GM23338 (cell line): ENCODE data around the gene TNK2. TPM values are rescaled to one million over a fixed set of nuclear protein-coding genes. Genes with fewer than 3 reads are reported as not detected.

Experiments
- ATAC-seq: fragments of 200-7000 bp; cut with Tn5 transposase; 3 replicates; pipeline ENCODE4 v1.9.1; 2020
- DNase-seq: peaks from one replicate; pipeline ENCODE4 v3.0.0-alpha.2; 2015; ENCODE audit warnings: low spot score
- H2AFZ ChIP-seq: fragments of 200-600 bp; sonication (generic); 2 replicates; pipeline ENCODE4 v1.8.0; 2016; ENCODE audit warnings: antibody characterized with exemption, mild to moderate bottlenecking, moderate library complexity
- H3F3A ChIP-seq: fragments of 200-600 bp; sonication (generic); replicated peaks from 2 replicates; pipeline ENCODE4 v1.8.0; 2017; ENCODE audit warnings: antibody characterized with exemption, mixed run types, low read depth
- H3K27ac ChIP-seq: fragments of 200-600 bp; sonication (generic); 2 replicates; pipeline ENCODE4 v1.6.1; 2016; ENCODE audit warnings: low read depth
- H3K27me3 ChIP-seq: fragments of 200-600 bp; sonication (generic); 2 replicates; pipeline ENCODE4 v1.8.0; 2016; ENCODE audit warnings: mild to moderate bottlenecking, mixed run types, moderate library complexity; ENCODE audit not compliant: insufficient read depth
- H3K36me3 ChIP-seq: fragments of 200-600 bp; sonication (generic); 2 replicates; pipeline ENCODE4 v1.8.0; 2016; ENCODE audit warnings: mild to moderate bottlenecking; ENCODE audit not compliant: insufficient read depth
- H3K4me1 ChIP-seq: fragments of 200-600 bp; sonication (generic); 2 replicates; pipeline ENCODE4 v1.8.0; 2016; ENCODE audit warnings: mild to moderate bottlenecking, moderate library complexity; ENCODE audit not compliant: insufficient read depth
- H3K4me2 ChIP-seq: fragments of 200-600 bp; sonication (generic); 2 replicates; pipeline ENCODE4 v1.7.1; 2017; ENCODE audit warnings: mixed run types
- H3K4me3 ChIP-seq: fragments of 200-600 bp; sonication (generic); 2 replicates; pipeline ENCODE4 v1.6.1; 2016; ENCODE audit warnings: mixed run types
- H3K79me2 ChIP-seq: fragments of 200-600 bp; sonication (generic); replicated peaks from 2 replicates; pipeline ENCODE4 v1.8.0; 2017; ENCODE audit warnings: mild to moderate bottlenecking; ENCODE audit not compliant: insufficient read depth
- H3K9me2 ChIP-seq: fragments of 200-600 bp; sonication (generic); 2 replicates; pipeline ENCODE4 v1.8.0; 2017; ENCODE audit not compliant: insufficient read depth
- H4K20me1 ChIP-seq: fragments of 200-600 bp; sonication (generic); replicated peaks from 2 replicates; pipeline ENCODE4 v1.8.0; 2017; ENCODE audit warnings: mild to moderate bottlenecking; ENCODE audit not compliant: insufficient read depth
- H3K27ac Mint-ChIP-seq: 2 replicates; pipeline ENCODE4 v1.8.0; 2020; ENCODE audit warnings: inconsistent platforms, mild to moderate bottlenecking, moderate library complexity, mixed read lengths
- H3K27me3 Mint-ChIP-seq: 3 replicates; pipeline ENCODE4 v1.8.0; 2022; ENCODE audit warnings: low read depth, mild to moderate bottlenecking, moderate library complexity, mixed read lengths, inconsistent platforms; ENCODE audit not compliant: insufficient read depth, poor library complexity
- H3K36me3 Mint-ChIP-seq: 3 replicates; pipeline ENCODE4 v1.8.0; 2021; ENCODE audit warnings: low read depth, mild to moderate bottlenecking, inconsistent platforms, moderate library complexity, mixed read lengths
- H3K4me1 Mint-ChIP-seq: 3 replicates; pipeline ENCODE4 v1.8.0; 2020; ENCODE audit warnings: mild to moderate bottlenecking, inconsistent platforms, mixed read lengths
- H3K4me3 Mint-ChIP-seq: 3 replicates; pipeline ENCODE4 v1.8.0; 2021; ENCODE audit warnings: moderate library complexity, mild to moderate bottlenecking, inconsistent platforms, mixed read lengths
- H3K9me3 Mint-ChIP-seq: 3 replicates; pipeline ENCODE4 v1.8.0; 2020; ENCODE audit warnings: moderate library complexity, mild to moderate bottlenecking, inconsistent platforms, mixed read lengths
- CREB1 ChIP-seq: fragments of 250-450 bp; sonication (Bioruptor Pico); IDR thresholded peaks from 2 replicates; pipeline ENCODE4 v1.5.0; 2020; ENCODE audit warnings: low read depth, mild to moderate bottlenecking, moderate library complexity
- CTCF ChIP-seq, 2 experiments: fragments of 200-600 bp in 1 of 2; sonication (generic) in 1 of 2; conservative IDR thresholded peaks; 2 replicates each; pipeline versions ENCODE4 v1.5.1 to v1.6.1; 2016 to 2017; ENCODE audit warnings: antibody characterized with exemption in 2 of 2, low read depth in 2 of 2, mild to moderate bottlenecking in 2 of 2, moderate library complexity in 1 of 2
- NANOG ChIP-seq: IDR thresholded peaks from 2 replicates; pipeline ENCODE4 v1.6.1; 2016; ENCODE audit warnings: antibody characterized with exemption, borderline replicate concordance
- POLR2AphosphoS5 ChIP-seq: IDR thresholded peaks from 2 replicates; pipeline ENCODE4 v1.6.1; 2016; ENCODE audit warnings: antibody characterized with exemption, low read depth
- ZNF462 ChIP-seq: fragments of 250-450 bp; sonication (Bioruptor Pico); IDR thresholded peaks from 2 replicates; pipeline ENCODE4 v1.5.0; 2020; ENCODE audit warnings: mild to moderate bottlenecking, moderate library complexity
- polyA plus RNA-seq: library from polyadenylated mRNA; unstranded; fragments of >200 nt; fragmentation: Nextera tagmentation; extraction: Ambion mirVana; gene quantifications from 2 replicates; pipeline ENCODE4 v1.2.1, GENCODE V29; 2016
- total RNA-seq: library from RNA; depleted of rRNA; stranded (reverse); fragments of >200 nt; shearing (Covaris generic); gene quantifications from 2 replicates; pipeline ENCODE4 v1.2.3, GENCODE V29; 2014

The TNK2 gene
- total and polyA plus RNA-seq, 2 experiments from 2014 or later = 10.0 to 22.5 TPM

GRCh38 chr3:195916291-195916690 lies 7.9 kb upstream of the TNK2 start:
- H3K27me3 Mint-ChIP-seq = peaks cover 17% of the 10 kb centered on the region
- H2AFZ ChIP-seq = no peak overlapping the region
- H3K4me3 Mint-ChIP-seq = no peak overlapping the region

GRCh38 chr3:195914648-195915473 lies 6.5 kb upstream of the TNK2 start:
- H3K27ac ChIP-seq = peak overlapping the region; percentile 89
- Mint-ChIP-seq H3K4me3 (peak overlapping the region; percentile 65), H3K4me1 (peaks cover 24% of the 10 kb centered on the region; the same call in 2 of the 3 replicates), H3K27ac (peak overlapping the region; percentile 98), H3K27me3 (peaks cover 27% of the 10 kb centered on the region), H3K9me3 (no peaks in the 10 kb centered on the region), H3K36me3 (no peaks in the 10 kb centered on the region)
- DNase-seq (peak; percentile 99), ATAC-seq (peak; percentile 87)
- no peaks in the 10 kb centered on the region for H3K27me3 ChIP-seq
- H3K4me3 ChIP-seq = peak overlapping the region; percentile 34; the same call in 1 of the 2 replicates
- H2AFZ ChIP-seq = peak overlapping the region; percentile 70
- H3K79me2 ChIP-seq = no peaks in the 10 kb centered on the region
- no peaks in the 10 kb centered on the region for H3K36me3 ChIP-seq
- H3F3A ChIP-seq = peaks cover 13% of the 10 kb centered on the region
- H3K4me1 ChIP-seq = peaks cover 14% of the 10 kb centered on the region
- peak; percentile 93 to 100 for TF ChIP-seq CTCF (conservative IDR thresholded peaks at IDR 0.05; ENCODE audit: low read depth in 2 of 2)
- peak; percentile 49 for TF ChIP-seq POLR2AphosphoS5
- TF ChIP-seq NANOG = no peak
- TF ChIP-seq CREB1 (CRISPR knock-in tag) = peak; percentile 92
- no peak for TF ChIP-seq ZNF462
- no peaks in the 10 kb centered on the region for H4K20me1 ChIP-seq
- H3K9me2 ChIP-seq = no peaks in the 10 kb centered on the region
- peak overlapping the region; percentile 56 for H3K4me2 ChIP-seq

More at GRCh38 chr3:195916291-195916690, 7.9 kb upstream of the TNK2 start:
- no peak for TF ChIP-seq CTCF (conservative IDR thresholded peaks at IDR 0.05; ENCODE audit: low read depth in 2 of 2)
- Mint-ChIP-seq H3K27ac (no peak overlapping the region), H3K36me3 (no peaks in the 10 kb centered on the region), H3K4me1 (peaks cover 18% of the 10 kb centered on the region), H3K9me3 (no peaks in the 10 kb centered on the region)
- DNase-seq (no peak), ATAC-seq (no peak)
- Histone ChIP-seq H3K4me2 (no peak overlapping the region), H3F3A (peaks cover 4% of the 10 kb centered on the region), H4K20me1 (no peaks in the 10 kb centered on the region), H3K4me1 (peaks cover 6% of the 10 kb centered on the region; the same call in 1 of the 2 replicates), H3K27me3 (no peaks in the 10 kb centered on the region), H3K9me2 (no peaks in the 10 kb centered on the region), H3K4me3 (no peak overlapping the region), H3K27ac (no peak overlapping the region), H3K79me2 (no peaks in the 10 kb centered on the region), H3K36me3 (no peaks in the 10 kb centered on the region)
